ENCODE results near the gene ARHGAP15.

DNA sequence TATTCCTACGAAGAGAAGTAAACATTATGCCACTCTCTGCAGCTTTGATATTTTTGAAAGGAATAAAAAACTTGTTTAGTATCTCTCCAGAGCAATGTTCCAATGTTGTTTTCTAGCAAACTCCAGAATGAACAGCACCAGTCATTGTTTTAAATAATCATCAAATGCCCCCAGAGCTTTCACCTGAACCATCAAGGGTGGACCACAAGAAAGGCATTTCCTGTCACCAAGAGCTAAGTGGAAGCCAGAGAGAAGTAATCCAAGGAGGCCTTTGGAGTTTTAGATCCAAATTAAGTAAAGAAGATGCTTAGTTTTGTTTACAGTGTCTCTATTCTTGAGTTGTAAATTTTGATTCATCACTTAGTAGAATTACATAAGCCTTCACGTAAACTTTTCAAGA lies 559.0 kb downstream of the ARHGAP15 start:
- TF ChIP-seq POLR2A (IDR thresholded peaks at IDR 0.05) (no peak), EP300 (IDR thresholded peaks at IDR 0.05; ENCODE audit: low read depth) (no peak)
- TF ChIP-seq, protein P1, sequence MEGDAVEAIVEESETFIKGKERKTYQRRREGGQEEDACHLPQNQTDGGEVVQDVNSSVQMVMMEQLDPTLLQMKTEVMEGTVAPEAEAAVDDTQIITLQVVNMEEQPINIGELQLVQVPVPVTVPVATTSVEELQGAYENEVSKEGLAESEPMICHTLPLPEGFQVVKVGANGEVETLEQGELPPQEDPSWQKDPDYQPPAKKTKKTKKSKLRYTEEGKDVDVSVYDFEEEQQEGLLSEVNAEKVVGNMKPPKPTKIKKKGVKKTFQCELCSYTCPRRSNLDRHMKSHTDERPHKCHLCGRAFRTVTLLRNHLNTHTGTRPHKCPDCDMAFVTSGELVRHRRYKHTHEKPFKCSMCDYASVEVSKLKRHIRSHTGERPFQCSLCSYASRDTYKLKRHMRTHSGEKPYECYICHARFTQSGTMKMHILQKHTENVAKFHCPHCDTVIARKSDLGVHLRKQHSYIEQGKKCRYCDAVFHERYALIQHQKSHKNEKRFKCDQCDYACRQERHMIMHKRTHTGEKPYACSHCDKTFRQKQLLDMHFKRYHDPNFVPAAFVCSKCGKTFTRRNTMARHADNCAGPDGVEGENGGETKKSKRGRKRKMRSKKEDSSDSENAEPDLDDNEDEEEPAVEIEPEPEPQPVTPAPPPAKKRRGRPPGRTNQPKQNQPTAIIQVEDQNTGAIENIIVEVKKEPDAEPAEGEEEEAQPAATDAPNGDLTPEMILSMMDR (IDR thresholded peaks at IDR 0.05): no peak

Data from transverse colon (tissue), 3 donors.